Measurements from ENCODE around the gene ULK4.

The ULK4 gene

GRCh38 chr3:41912280-41912679 lies 49.6 kb downstream of the ULK4 start:
- no peak overlapping the region for H3K4me3 ChIP-seq (ENCODE audit: severe bottlenecking)
- H3K36me3 ChIP-seq (ENCODE audit: low read depth), result no peaks in the 10 kb centered on the region
- no peak for ATAC-seq (ENCODE audit: low read depth)
- peaks cover 8% of the 10 kb centered on the region for H3K4me1 ChIP-seq (ENCODE audit: insufficient read depth, poor library complexity, severe bottlenecking)
- H3K27ac ChIP-seq (ENCODE audit: poor library complexity, severe bottlenecking), result no peak overlapping the region
- DNase-seq (ENCODE audit: low spot score), result no peak
- no peaks in the 10 kb centered on the region for H3K9me3 ChIP-seq (ENCODE audit: severe bottlenecking)
- no peak for TF ChIP-seq CTCF (IDR thresholded peaks at IDR 0.05; ENCODE audit: poor library complexity, severe bottlenecking)
- no peaks in the 10 kb centered on the region for H3K27me3 ChIP-seq (ENCODE audit: insufficient read depth, poor library complexity, severe bottlenecking)

GRCh38 chr3:41907330-41908073 lies 54.4 kb downstream of the ULK4 start:
- no peak overlapping the region for H3K4me3 ChIP-seq (ENCODE audit: severe bottlenecking)
- no peaks in the 10 kb centered on the region for H3K9me3 ChIP-seq (ENCODE audit: severe bottlenecking)
- H3K27ac ChIP-seq (ENCODE audit: poor library complexity, severe bottlenecking), result no peak overlapping the region
- DNase-seq (ENCODE audit: low spot score) (no peak), ATAC-seq (ENCODE audit: low read depth) (0 out of 3 replicates have a peak, but pooled peaks have one; percentile 44)
- H3K27me3 ChIP-seq (ENCODE audit: insufficient read depth, poor library complexity, severe bottlenecking), result no peaks in the 10 kb centered on the region
- peaks cover 8% of the 10 kb centered on the region for H3K4me1 ChIP-seq (ENCODE audit: insufficient read depth, poor library complexity, severe bottlenecking)
- no peaks in the 10 kb centered on the region for H3K36me3 ChIP-seq (ENCODE audit: low read depth)
- no peak for TF ChIP-seq CTCF (IDR thresholded peaks at IDR 0.05; ENCODE audit: poor library complexity, severe bottlenecking)

- Histone ChIP-seq H3K36me3 (ENCODE audit: low read depth) (no peaks in the 10 kb centered on the region), H3K4me3 (ENCODE audit: severe bottlenecking) (no peak overlapping the region), H3K27ac (ENCODE audit: poor library complexity, severe bottlenecking) (no peak overlapping the region), H3K9me3 (ENCODE audit: severe bottlenecking) (no peaks in the 10 kb centered on the region), H3K4me1 (ENCODE audit: insufficient read depth, poor library complexity, severe bottlenecking) (no peaks in the 10 kb centered on the region), H3K27me3 (ENCODE audit: insufficient read depth, poor library complexity, severe bottlenecking) (no peaks in the 10 kb centered on the region)
- DNase-seq (ENCODE audit: low spot score) (no peak), ATAC-seq (ENCODE audit: low read depth) (no peak)
- TF ChIP-seq CTCF (IDR thresholded peaks at IDR 0.05; ENCODE audit: poor library complexity, severe bottlenecking), result no peak
These were observed 61.6 kb downstream of the ULK4 start for GRCh38 chr3:41900265-41900664.

- no peak for TF ChIP-seq CTCF (IDR thresholded peaks at IDR 0.05; ENCODE audit: poor library complexity, severe bottlenecking)
These were observed 63.3 kb downstream of the ULK4 start for GRCh38 chr3:41898631-41899030.

GRCh38 chr3:41893977-41894376 lies 67.9 kb downstream of the ULK4 start:
- no peak for DNase-seq (ENCODE audit: low spot score)
- no peaks in the 10 kb centered on the region for H3K36me3 ChIP-seq (ENCODE audit: low read depth)
- no peaks in the 10 kb centered on the region for H3K27me3 ChIP-seq (ENCODE audit: insufficient read depth, poor library complexity, severe bottlenecking)
- TF ChIP-seq CTCF (IDR thresholded peaks at IDR 0.05; ENCODE audit: poor library complexity, severe bottlenecking), result peak; percentile 64
- H3K9me3 ChIP-seq (ENCODE audit: severe bottlenecking), result no peaks in the 10 kb centered on the region
- no peak overlapping the region for H3K4me3 ChIP-seq (ENCODE audit: severe bottlenecking)
- 0 out of 3 replicates have a peak, but pooled peaks have one; percentile 33 for ATAC-seq (ENCODE audit: low read depth)
- no peak overlapping the region for H3K27ac ChIP-seq (ENCODE audit: poor library complexity, severe bottlenecking)
- H3K4me1 ChIP-seq (ENCODE audit: insufficient read depth, poor library complexity, severe bottlenecking), result no peaks in the 10 kb centered on the region

More at GRCh38 chr3:41898631-41899030, 63.3 kb downstream of the ULK4 start:
- no peaks in the 10 kb centered on the region for H3K9me3 ChIP-seq (ENCODE audit: severe bottlenecking)
- no peak for ATAC-seq (ENCODE audit: low read depth)
- H3K36me3 ChIP-seq (ENCODE audit: low read depth), result no peaks in the 10 kb centered on the region
- H3K4me1 ChIP-seq (ENCODE audit: insufficient read depth, poor library complexity, severe bottlenecking), result no peaks in the 10 kb centered on the region
- no peak overlapping the region for H3K4me3 ChIP-seq (ENCODE audit: severe bottlenecking)
- DNase-seq (ENCODE audit: low spot score), result no peak
- no peaks in the 10 kb centered on the region for H3K27me3 ChIP-seq (ENCODE audit: insufficient read depth, poor library complexity, severe bottlenecking)
- H3K27ac ChIP-seq (ENCODE audit: poor library complexity, severe bottlenecking), result no peak overlapping the region
